ENCODE measurements around the gene SLC30A2.

Gene SLC30A2

GRCh38 chr1:26060832-26061574 lies 15.1 kb upstream of the SLC30A2 start:
- no peak for TF ChIP-seq CTCF (conservative IDR thresholded peaks at IDR 0.05; ENCODE audit: control insufficient read depth, insufficient read depth, low read depth, low read length)
- no peak for DNase-seq (ENCODE audit: low read depth)
- H3K4me3 ChIP-seq (ENCODE audit: control insufficient read depth, low read depth, low read length) = no peak overlapping the region

GRCh38 chr1:26059906-26060305 lies 14.0 kb upstream of the SLC30A2 start:
- no peak overlapping the region for H3K4me3 ChIP-seq (ENCODE audit: control insufficient read depth, low read depth, low read length)
- TF ChIP-seq CTCF (conservative IDR thresholded peaks at IDR 0.05; ENCODE audit: control insufficient read depth, insufficient read depth, low read depth, low read length) = no peak
- no peak for DNase-seq (ENCODE audit: low read depth)

GRCh38 chr1:26058052-26058595 lies 12.2 kb upstream of the SLC30A2 start:
- TF ChIP-seq CTCF (conservative IDR thresholded peaks at IDR 0.05; ENCODE audit: control insufficient read depth, insufficient read depth, low read depth, low read length) = no peak
- DNase-seq (ENCODE audit: low read depth) = no peak
- no peak overlapping the region for H3K4me3 ChIP-seq (ENCODE audit: control insufficient read depth, low read depth, low read length)

GRCh38 chr1:26057189-26057588 lies 11.3 kb upstream of the SLC30A2 start:
- DNase-seq (ENCODE audit: low read depth) = no peak
- no peak for TF ChIP-seq CTCF (conservative IDR thresholded peaks at IDR 0.05; ENCODE audit: control insufficient read depth, insufficient read depth, low read depth, low read length)
- H3K4me3 ChIP-seq (ENCODE audit: control insufficient read depth, low read depth, low read length) = no peak overlapping the region

- no peak for TF ChIP-seq CTCF (conservative IDR thresholded peaks at IDR 0.05; ENCODE audit: control insufficient read depth, insufficient read depth, low read depth, low read length)
- H3K4me3 ChIP-seq (ENCODE audit: control insufficient read depth, low read depth, low read length) = no peak overlapping the region
- DNase-seq (ENCODE audit: low read depth) = no peak
Observed at GRCh38 chr1:26055041-26055440, 9.1 kb upstream of the SLC30A2 start.

- no peak overlapping the region for H3K4me3 ChIP-seq (ENCODE audit: control insufficient read depth, low read depth, low read length)
- no peak for TF ChIP-seq CTCF (conservative IDR thresholded peaks at IDR 0.05; ENCODE audit: control insufficient read depth, insufficient read depth, low read depth, low read length)
- DNase-seq (ENCODE audit: low read depth) = no peak
Observed at GRCh38 chr1:26053718-26054560, 8.0 kb upstream of the SLC30A2 start.
